Immature natural killer cell (primary cell): ENCODE results near the gene OR8G5. TPM values are rescaled to one million over a fixed set of nuclear protein-coding genes. Genes with fewer than 3 reads are reported as not detected.

Experiments used
- DNase-seq, 3 donors: peaks; one replicate each; pipeline ENCODE4 v3.0.0; 2022; ENCODE audit warnings: mixed read lengths in 1 of 3
- H3K27ac Mint-ChIP-seq, 6 donors: one replicate each; pipeline ENCODE4 v1.8.0; 2020; ENCODE audit warnings: mixed read lengths in 6 of 6, mild to moderate bottlenecking in 5 of 6, inconsistent platforms in 4 of 6, moderate library complexity in 3 of 6
- H3K27me3 Mint-ChIP-seq, 3 donors: one replicate each; pipeline ENCODE4 v1.8.0; 2020 to 2021; ENCODE audit warnings: low read depth in 3 of 3, mild to moderate bottlenecking in 3 of 3, mixed read lengths in 3 of 3, moderate library complexity in 3 of 3, inconsistent platforms in 1 of 3
- H3K36me3 Mint-ChIP-seq, 3 donors: one replicate each; pipeline ENCODE4 v1.8.0; 2020; ENCODE audit warnings: mixed read lengths in 3 of 3, inconsistent platforms in 2 of 3, mild to moderate bottlenecking in 2 of 3
- H3K4me1 Mint-ChIP-seq, 2 donors: one replicate each; pipeline ENCODE4 v1.8.0; 2020; ENCODE audit warnings: inconsistent platforms in 2 of 2, mild to moderate bottlenecking in 2 of 2, mixed read lengths in 2 of 2, moderate library complexity in 1 of 2
- H3K4me3 Mint-ChIP-seq, 5 donors: one replicate each; pipeline ENCODE4 v1.8.0; 2020; ENCODE audit warnings: mild to moderate bottlenecking in 5 of 5, mixed read lengths in 5 of 5, inconsistent platforms in 3 of 5, moderate library complexity in 3 of 5
- H3K9me3 Mint-ChIP-seq, 6 donors: one replicate each; pipeline ENCODE4 v1.8.0; 2020; ENCODE audit warnings: mild to moderate bottlenecking in 6 of 6, mixed read lengths in 6 of 6, inconsistent platforms in 4 of 6, moderate library complexity in 3 of 6
- polyA plus RNA-seq, 3 donors: library from polyadenylated mRNA; unstranded; fragments of 300-500 nt; fragmentation: Illumina TruSeq; gene quantifications; one replicate each; pipeline ENCODE4 v1.2.3, GENCODE V29; 2021

The OR8G5 gene
- polyA plus RNA-seq, 3 donors from 2014 or later = not detected

DNA sequence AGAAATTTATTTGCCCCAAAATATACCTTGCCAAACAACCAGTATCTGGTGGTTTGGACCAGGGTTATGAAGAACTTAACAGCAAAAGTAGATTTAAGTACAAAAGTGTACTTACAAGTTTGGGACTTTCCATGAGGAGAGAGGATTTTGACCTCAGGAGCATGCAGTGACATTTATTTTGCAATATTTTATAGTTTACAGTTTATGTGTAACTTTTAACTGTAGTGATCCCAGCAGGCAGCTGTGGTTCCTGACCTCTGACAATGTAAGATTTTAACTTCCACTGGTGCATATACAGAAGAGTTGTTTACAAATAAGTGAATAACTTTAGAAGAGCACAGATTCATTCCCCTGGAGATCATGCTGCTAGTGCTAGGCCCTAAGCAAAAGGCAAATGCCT, 50.9 kb downstream of the OR8G5 start:
- H3K27me3 Mint-ChIP-seq = peaks cover 3 to 5% (median 3%) of the 10 kb centered on the region in 3 donors
- no peak overlapping the region for H3K27ac Mint-ChIP-seq
- no peaks in the 10 kb centered on the region for H3K36me3 Mint-ChIP-seq
- no peaks in the 10 kb centered on the region for H3K4me1 Mint-ChIP-seq
- no peak for DNase-seq
- H3K4me3 Mint-ChIP-seq = no peak overlapping the region
- peaks cover 0 to 4% (median 0%) of the 10 kb centered on the region in 6 donors for H3K9me3 Mint-ChIP-seq

- Mint-ChIP-seq H3K9me3 (peaks cover 0 to 4% (median 0%) of the 10 kb centered on the region in 6 donors), H3K36me3 (no peaks in the 10 kb centered on the region), H3K27me3 (peaks cover 0 to 5% (median 3%) of the 10 kb centered on the region in 3 donors), H3K4me3 (no peak overlapping the region), H3K4me1 (no peaks in the 10 kb centered on the region), H3K27ac (no peak overlapping the region)
- DNase-seq = no peak
Measured at GRCh38 chr11:124310721-124311120, 54.5 kb downstream of the OR8G5 start.

- H3K4me3 Mint-ChIP-seq = no peak overlapping the region
- no peaks in the 10 kb centered on the region for H3K4me1 Mint-ChIP-seq
- H3K27ac Mint-ChIP-seq = no peak overlapping the region
- H3K36me3 Mint-ChIP-seq = no peaks in the 10 kb centered on the region
- H3K9me3 Mint-ChIP-seq = peaks cover 0 to 4% (median 0%) of the 10 kb centered on the region in 6 donors
- H3K27me3 Mint-ChIP-seq = peaks cover 0 to 5% (median 3%) of the 10 kb centered on the region in 3 donors
- DNase-seq = no peak
Measured at GRCh38 chr11:124311269-124311668, 55.1 kb downstream of the OR8G5 start.

GRCh38 chr11:124311670-124312069, 55.5 kb downstream of the OR8G5 start:
- Mint-ChIP-seq H3K36me3 (no peaks in the 10 kb centered on the region), H3K4me3 (no peak overlapping the region), H3K4me1 (no peaks in the 10 kb centered on the region), H3K27ac (no peak overlapping the region), H3K27me3 (peaks cover 0 to 5% (median 3%) of the 10 kb centered on the region in 3 donors), H3K9me3 (peaks cover 0 to 4% (median 0%) of the 10 kb centered on the region in 6 donors)
- DNase-seq = no peak

GRCh38 chr11:124313131-124313530, 57.0 kb downstream of the OR8G5 start:
- DNase-seq = no peak
- Mint-ChIP-seq H3K36me3 (no peaks in the 10 kb centered on the region), H3K4me3 (no peak overlapping the region), H3K27ac (no peak overlapping the region), H3K27me3 (peaks cover 2 to 10% (median 3%) of the 10 kb centered on the region in 3 donors), H3K9me3 (peaks cover 0 to 6% (median 0%) of the 10 kb centered on the region in 6 donors), H3K4me1 (no peaks in the 10 kb centered on the region)

DNA sequence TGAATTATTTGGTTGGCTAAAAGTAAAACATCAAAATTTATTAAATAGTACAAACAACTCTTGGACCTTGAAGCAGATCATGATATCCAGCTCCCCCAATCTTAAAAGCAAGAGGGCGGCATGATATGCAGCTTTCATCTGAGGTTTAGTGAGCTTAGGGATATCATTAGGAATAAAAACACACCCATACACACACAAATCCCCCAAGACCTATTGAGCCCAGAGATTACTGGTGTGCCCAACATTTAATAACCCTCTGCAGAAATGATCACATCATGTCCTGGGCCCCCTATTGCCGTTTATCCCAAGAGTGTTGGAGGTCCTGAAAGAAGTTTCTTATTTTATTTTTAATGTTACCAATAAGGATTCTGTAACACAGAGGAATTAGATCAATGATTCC, 57.7 kb downstream of the OR8G5 start, which contains the start of gene OR8D1:
TSS of gene OR8D1 (minus strand) at position 101 of the 400 bp plus-strand sequence. CDS start 3,183 bp downstream, outside the sequence.
- Mint-ChIP-seq H3K4me3 (no peak within 1 kb of the TSS), H3K27ac (no peak within 1 kb of the TSS), H3K9me3 (peaks cover 0 to 6% (median 0%) of the 10 kb centered on the region in 6 donors), H3K36me3 (no peaks in the 10 kb centered on the region), H3K4me1 (no peaks in the 10 kb centered on the region), H3K27me3 (peaks cover 0 to 7% (median 2%) of the 10 kb centered on the region in 3 donors)
- DNase-seq = no peak

- no peak overlapping the region for H3K27ac Mint-ChIP-seq
Measured at GRCh38 chr11:124315052-124315451, 58.9 kb downstream of the OR8G5 start.

More at GRCh38 chr11:124315052-124315451, 58.9 kb downstream of the OR8G5 start:
- no peak for DNase-seq
- peaks cover 0 to 7% (median 2%) of the 10 kb centered on the region in 3 donors for H3K27me3 Mint-ChIP-seq
- no peak overlapping the region for H3K4me3 Mint-ChIP-seq
- H3K9me3 Mint-ChIP-seq = peaks cover 0 to 6% (median 0%) of the 10 kb centered on the region in 6 donors
- H3K36me3 Mint-ChIP-seq = no peaks in the 10 kb centered on the region
- no peaks in the 10 kb centered on the region for H3K4me1 Mint-ChIP-seq

Other genes starting within 250 kb of the OR8G5 start
- gene OR10G4, start 243.4 kb upstream of the OR8G5 start, polyA plus RNA-seq = not detected
- not detected for gene OR10G9, start 233.4 kb upstream of the OR8G5 start, polyA plus RNA-seq
- not detected for gene OR10G8, start 229.6 kb upstream of the OR8G5 start, polyA plus RNA-seq
- gene OR10G7, start 215.1 kb upstream of the OR8G5 start, polyA plus RNA-seq = not detected
- 10 to 100 TPM; 11.2 to 12.9 (median 12.8) TPM for gene VWA5A, start 140.9 kb upstream of the OR8G5 start, polyA plus RNA-seq
- not detected for gene OR10D3, start 73.0 kb upstream of the OR8G5 start, polyA plus RNA-seq
- gene OR8G1, start 15.3 kb upstream of the OR8G5 start, polyA plus RNA-seq = not detected
- gene OR8D1, start 57.6 kb downstream of the OR8G5 start, polyA plus RNA-seq = not detected
- gene OR8D2, start 63.8 kb downstream of the OR8G5 start, polyA plus RNA-seq = not detected
- gene OR8B2, start 128.1 kb downstream of the OR8G5 start, polyA plus RNA-seq = not detected
- not detected for gene OR8B3, start 142.6 kb downstream of the OR8G5 start, polyA plus RNA-seq
- gene OR8B4, start 168.5 kb downstream of the OR8G5 start, polyA plus RNA-seq = not detected
- gene OR8B8, start 189.3 kb downstream of the OR8G5 start, polyA plus RNA-seq = not detected